Spleen (tissue), 7 donors: ENCODE data around the gene RAPGEF4.

Experiments used
- CTCF ChIP-seq, 11 experiments: fragments of 200-600 bp in 7 of 11; fragments of 450-650 bp in 4 of 11; sonication (generic) in 4 of 11; IDR thresholded peaks in 8 of 11; conservative IDR thresholded peaks in 3 of 11; 1 replicate in 7 of 11; 2 replicates in 4 of 11; pipeline versions ENCODE4 v1.4.0 to v1.8.0; 2016 to 2021; ENCODE audit warnings: antibody characterized with exemption in 11 of 11, inconsistent platforms in 4 of 11, mild to moderate bottlenecking in 1 of 11
- POLR2A ChIP-seq, 3 donors: fragments of 450-650 bp; IDR thresholded peaks; one replicate each; pipeline ENCODE4 v1.5.1; 2017; ENCODE audit warnings: antibody characterized with exemption in 3 of 3, mild to moderate bottlenecking in 1 of 3
- donor health status: DM: no; HTN: no; CAD: no; lungs with moderate emphysema.
- donor health status: DM: no; HTN: no; CAD: no.
- donor health status: DM: no; HTN: no; CAD: no.

GRCh38 chr2:172708247-172708646 lies 27.4 kb upstream of the RAPGEF4 start:
- TF ChIP-seq POLR2A (IDR thresholded peaks at IDR 0.05) (no peak), CTCF (IDR thresholded peaks at IDR 0.05 in 8 of 11, conservative IDR thresholded peaks at IDR 0.05 in 3 of 11) (no peak)
